Measurements from ENCODE around the gene NDUFA8.

NDUFA8 gene

DNA sequence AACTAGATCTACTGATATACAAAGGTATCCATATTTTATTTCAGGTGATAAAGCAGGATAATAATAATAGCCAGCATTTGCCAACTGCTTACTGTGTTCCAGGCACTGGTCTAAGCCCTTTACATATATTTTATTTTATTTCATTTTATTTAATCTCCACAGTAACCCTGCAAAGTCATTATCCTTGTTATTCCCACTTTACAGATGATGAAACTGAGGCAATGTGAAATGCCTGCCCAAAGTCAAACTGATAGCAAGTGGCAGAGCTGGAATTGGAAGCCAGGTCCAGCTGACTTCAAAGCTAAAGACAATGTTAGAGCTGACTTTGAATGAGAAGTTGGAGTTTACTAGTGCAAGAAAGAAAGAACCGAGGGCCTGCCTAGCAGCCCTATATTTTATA is 25.0 kb upstream of the NDUFA8 start:
- TF ChIP-seq, protein P1, sequence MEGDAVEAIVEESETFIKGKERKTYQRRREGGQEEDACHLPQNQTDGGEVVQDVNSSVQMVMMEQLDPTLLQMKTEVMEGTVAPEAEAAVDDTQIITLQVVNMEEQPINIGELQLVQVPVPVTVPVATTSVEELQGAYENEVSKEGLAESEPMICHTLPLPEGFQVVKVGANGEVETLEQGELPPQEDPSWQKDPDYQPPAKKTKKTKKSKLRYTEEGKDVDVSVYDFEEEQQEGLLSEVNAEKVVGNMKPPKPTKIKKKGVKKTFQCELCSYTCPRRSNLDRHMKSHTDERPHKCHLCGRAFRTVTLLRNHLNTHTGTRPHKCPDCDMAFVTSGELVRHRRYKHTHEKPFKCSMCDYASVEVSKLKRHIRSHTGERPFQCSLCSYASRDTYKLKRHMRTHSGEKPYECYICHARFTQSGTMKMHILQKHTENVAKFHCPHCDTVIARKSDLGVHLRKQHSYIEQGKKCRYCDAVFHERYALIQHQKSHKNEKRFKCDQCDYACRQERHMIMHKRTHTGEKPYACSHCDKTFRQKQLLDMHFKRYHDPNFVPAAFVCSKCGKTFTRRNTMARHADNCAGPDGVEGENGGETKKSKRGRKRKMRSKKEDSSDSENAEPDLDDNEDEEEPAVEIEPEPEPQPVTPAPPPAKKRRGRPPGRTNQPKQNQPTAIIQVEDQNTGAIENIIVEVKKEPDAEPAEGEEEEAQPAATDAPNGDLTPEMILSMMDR (conservative IDR thresholded peaks at IDR 0.05) = no peak
- no peak overlapping the region for H3K27ac ChIP-seq

DNA sequence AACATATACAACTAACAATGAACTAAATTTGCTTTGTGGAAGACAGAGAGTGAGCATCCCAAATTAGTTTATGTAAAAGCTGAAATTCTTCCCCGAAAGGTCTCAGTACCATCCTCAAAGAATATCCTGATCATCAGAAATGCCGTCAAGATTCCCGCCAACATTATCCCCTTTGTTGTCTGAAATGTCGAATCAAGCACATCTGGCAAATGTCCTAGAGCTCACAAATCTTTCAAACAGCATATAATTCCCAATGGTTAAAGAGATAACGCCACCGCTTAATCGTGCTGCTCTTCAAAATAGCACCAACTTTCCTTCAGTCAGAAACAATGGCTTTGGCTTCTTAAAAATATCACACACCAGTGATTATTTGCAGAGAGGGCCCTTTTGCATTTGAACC is 23.9 kb upstream of the NDUFA8 start:
- TF ChIP-seq, protein P1 (conservative IDR thresholded peaks at IDR 0.05) = no peak
- no peak overlapping the region for H3K27ac ChIP-seq

DNA sequence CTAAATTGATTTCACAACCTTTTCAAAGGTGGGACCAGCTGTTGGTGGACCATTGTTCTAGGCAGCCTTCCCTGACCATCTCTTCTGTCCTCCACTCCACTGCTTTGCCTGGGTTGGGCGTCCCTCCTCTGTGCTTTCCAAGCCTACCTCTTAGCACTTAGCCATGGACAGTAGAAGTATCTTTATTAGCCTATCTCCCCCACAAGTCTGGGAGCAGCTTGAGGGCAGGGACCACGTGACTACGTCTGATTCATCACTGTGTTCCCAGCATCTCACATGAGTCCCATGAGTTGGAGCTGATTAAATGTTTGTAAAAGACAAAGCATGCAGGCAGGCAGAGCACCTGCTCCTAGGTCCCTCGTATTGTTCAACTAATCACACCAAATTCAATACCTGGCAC is 21.1 kb upstream of the NDUFA8 start:
- TF ChIP-seq, protein P1 (conservative IDR thresholded peaks at IDR 0.05) = no peak
- H3K27ac ChIP-seq = no peak overlapping the region

DNA sequence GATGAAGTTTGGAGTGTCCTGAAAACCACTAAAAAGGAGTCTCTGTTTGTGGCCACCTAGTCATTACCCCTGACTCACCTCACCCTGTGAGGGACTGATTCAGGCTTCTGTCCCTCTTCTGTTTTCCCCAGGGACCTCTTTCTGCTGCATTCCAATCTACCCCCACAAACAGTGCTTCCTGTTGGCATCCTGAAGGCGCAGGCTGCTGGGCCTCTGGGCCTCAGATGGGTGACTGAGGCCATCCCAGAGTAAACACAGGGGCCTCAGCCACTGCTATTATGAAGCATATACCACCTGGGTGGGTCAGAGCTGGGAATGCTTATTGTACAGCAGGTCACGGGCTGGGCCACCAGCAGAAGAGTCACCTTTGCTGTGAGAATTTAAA is 20.1 kb upstream of the NDUFA8 start:
- no peak overlapping the region for H3K27ac ChIP-seq
- no peak for TF ChIP-seq ZFX (IDR thresholded peaks at IDR 0.05)
- TF ChIP-seq, protein P1 (conservative IDR thresholded peaks at IDR 0.05) = no peak

DNA sequence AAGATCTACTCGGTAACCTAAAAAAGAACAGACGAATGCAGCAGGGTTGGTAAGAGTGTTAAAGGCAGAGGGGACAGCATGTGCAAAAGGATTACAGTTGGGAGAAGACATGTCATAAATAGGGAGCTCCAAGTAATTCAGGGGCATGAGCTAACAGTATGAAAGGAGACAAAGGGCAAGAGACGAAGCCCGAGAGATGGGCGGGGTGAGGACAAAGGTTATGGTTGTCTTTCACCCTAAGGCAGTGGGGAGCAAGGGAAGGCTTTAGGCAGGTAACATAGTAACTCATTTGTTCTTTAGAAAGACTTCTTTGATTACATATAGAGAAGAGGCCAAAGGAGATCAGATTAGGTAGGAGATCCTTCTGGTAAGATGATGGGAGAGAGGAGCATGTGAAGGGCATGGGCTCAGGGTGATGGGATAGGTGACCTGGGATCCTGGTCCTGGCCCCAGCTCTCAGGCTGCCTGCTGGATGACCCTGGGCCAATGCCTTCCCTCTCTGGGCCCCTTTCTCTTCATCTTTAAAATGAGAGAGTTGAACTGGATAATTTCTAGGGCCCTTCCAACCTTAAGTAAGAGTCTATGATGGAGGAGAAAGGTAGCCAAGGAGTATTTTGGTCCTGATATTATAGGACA is 19.6 kb upstream of the NDUFA8 start:
- H3K27ac ChIP-seq = no peak overlapping the region
- TF ChIP-seq, protein P1 (conservative IDR thresholded peaks at IDR 0.05) = no peak
- TF ChIP-seq ZFX (IDR thresholded peaks at IDR 0.05) = no peak

DNA sequence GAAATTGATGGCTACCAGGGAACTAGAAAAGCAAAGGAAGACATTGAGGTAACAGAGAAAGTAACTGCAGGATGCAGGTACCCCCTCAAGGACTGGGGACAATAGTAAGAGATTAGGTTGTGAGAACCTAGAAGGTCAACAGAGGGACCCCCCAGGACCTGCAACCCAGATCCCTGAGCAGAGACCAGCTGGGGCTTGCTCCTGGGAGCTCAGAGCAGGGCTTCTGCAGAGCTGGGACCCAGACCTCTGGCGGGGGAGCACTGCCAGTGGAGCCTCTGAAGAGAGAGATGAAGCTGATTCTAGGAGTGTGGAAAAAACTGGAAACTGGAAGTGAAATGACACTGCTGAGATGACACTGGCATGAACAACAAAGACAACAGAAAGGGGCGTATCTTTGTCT is 17.3 kb upstream of the NDUFA8 start:
- TF ChIP-seq ZFX (IDR thresholded peaks at IDR 0.05) = no peak
- TF ChIP-seq, protein P1 (conservative IDR thresholded peaks at IDR 0.05) = no peak
- H3K27ac ChIP-seq = no peak overlapping the region

DNA sequence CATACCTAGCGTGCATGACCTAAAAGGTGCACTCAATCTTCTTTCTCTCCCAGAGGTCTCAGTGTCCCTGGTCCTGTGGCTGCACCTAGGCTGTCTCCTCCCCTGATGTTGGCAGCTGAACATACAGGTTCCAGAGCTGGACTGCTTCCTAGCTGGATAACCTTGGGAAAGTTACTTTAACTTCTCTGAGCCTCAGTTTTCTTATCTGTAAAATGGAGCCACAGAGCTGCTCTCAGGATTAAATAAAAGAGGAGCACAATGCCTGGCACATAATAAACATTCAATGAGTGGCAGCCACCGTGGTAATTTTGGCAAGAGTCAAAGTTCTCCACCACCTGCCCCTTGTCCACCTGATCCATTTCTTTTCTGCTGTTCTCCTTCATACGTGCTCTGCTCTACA is 14.1 kb upstream of the NDUFA8 start:
- TF ChIP-seq ZFX (IDR thresholded peaks at IDR 0.05) = no peak
- TF ChIP-seq, protein P1 (conservative IDR thresholded peaks at IDR 0.05) = no peak

More for the DNA sequence above, 14.1 kb upstream of the NDUFA8 start:
- H3K27ac ChIP-seq = no peak overlapping the region

Measured in C4-2B (cell line).